ENCODE results near the gene STAT3.

GRCh38 chr17:42266918-42267766 is 121.1 kb downstream of the STAT3 start:
- TF ChIP-seq CEBPG (CRISPR knock-in tag; IDR thresholded peaks at IDR 0.05) (peak; percentile 83), CEBPG (tag; conservative IDR thresholded peaks at IDR 0.05 in 1 of 2, IDR thresholded peaks at IDR 0.05 in 1 of 2) (peak; percentile 79 to 89), HDAC1 (IDR thresholded peaks at IDR 0.05) (peak in 1 of 2 experiments; percentile 65; a peak in 3 of 4 replicates), CTCF (IDR thresholded peaks at IDR 0.05 in 2 of 3, conservative IDR thresholded peaks at IDR 0.05 in 1 of 3; ENCODE audit: insufficient read depth in 2 of 3, low read depth in 1 of 3, low read length in 3 of 3) (no peak), GATA2 (CRISPR knock-in tag; IDR thresholded peaks at IDR 0.05) (no peak), CREM (IDR thresholded peaks at IDR 0.05; ENCODE audit: low read depth) (peak; percentile 96), ATF3 (IDR thresholded peaks at IDR 0.05) (peak; percentile 99), ATF3 (CRISPR knock-in tag; conservative IDR thresholded peaks at IDR 0.05) (peak; percentile 95), TEAD1 (CRISPR knock-in tag; IDR thresholded peaks at IDR 0.05) (peak; percentile 26 to 54; a peak in 2 of 4 replicates), EP300 (IDR thresholded peaks at IDR 0.05; ENCODE audit: low read length) (peak; percentile 72), YY1 (IDR thresholded peaks at IDR 0.05; ENCODE audit: borderline replicate concordance in 1 of 3, control insufficient read depth in 1 of 3, extremely low read depth in 1 of 3, insufficient read depth in 3 of 3, insufficient read length in 1 of 3, insufficient replicate concordance in 2 of 3, low read depth in 1 of 3, low read length in 2 of 3) (no peak), MAX (CRISPR knock-in tag; IDR thresholded peaks at IDR 0.05) (no peak), PCBP2 (IDR thresholded peaks at IDR 0.05; ENCODE audit: low read depth, low read length, poor library complexity, severe bottlenecking) (no peak), CTCFL (IDR thresholded peaks at IDR 0.05; ENCODE audit: borderline replicate concordance, insufficient read depth, low read depth, low read length, poor library complexity, severe bottlenecking) (no peak), YBX1 (IDR thresholded peaks at IDR 0.05) (no peak), NR0B1 (IDR thresholded peaks at IDR 0.05; ENCODE audit: partially characterized antibody) (no peak)
